HCT116 (cell line): ENCODE data around the gene KCNIP4. TPM values are rescaled to one million over a fixed set of nuclear protein-coding genes. Genes with fewer than 3 reads are reported as not detected.

ENCODE experiments used
- ATAC-seq: fragments of 200-7000 bp; cut with Tn5 transposase; 2 replicates; pipeline ENCODE4 v1.9.1; 2020; ENCODE audit warnings: mild to moderate bottlenecking, moderate library complexity
- BruUV-seq: library from RNA; stranded (reverse); fragments of 400-500 nt; replicated peaks from 2 replicates; lab custom pipeline; 2021; lab: Mats Ljungman, UMichigan
- CTCF ChIA-PET: fragments of 300-600 bp; sonication (Branson Sonifier 250); formaldehyde crosslinking; loops from one replicate; lab custom pipeline; 2021; ENCODE audit warnings: antibody characterized with exemption; lab: Charles Lee
- POLR2A ChIA-PET: fragments of 300-600, 350-600 bp; sonication (Branson Sonifier 250); formaldehyde crosslinking; loops from one replicate; lab custom pipeline; 2021; ENCODE audit warnings: antibody characterized with exemption; lab: Charles Lee
- RAD21 ChIA-PET, 2 experiments: fragments of 300-600 bp; sonication (Branson Sonifier 250); formaldehyde crosslinking; loops; one replicate each; lab custom pipeline; 2023; ENCODE audit warnings: low total read pairs in 2 of 2; ENCODE audit not compliant: uncharacterized antibody in 2 of 2, unreplicated experiment in 2 of 2, low non-redundant PET in 1 of 2; lab: Charles Lee
- DNase-seq: peaks from one replicate; pipeline ENCODE4 v3.0.0-alpha.2; 2010; ENCODE audit warnings: low read depth, low spot score
- H2AFZ ChIP-seq: fragments of 200-600 bp; shearing (Covaris generic), sonication (generic); 2 replicates; pipeline ENCODE4 v1.6.1; 2017; ENCODE audit warnings: low read depth, mixed run types, mixed read lengths, antibody characterized with exemption, low read length; ENCODE audit not compliant: poor library complexity, severe bottlenecking
- H3K27ac ChIP-seq: 2 replicates; pipeline ENCODE4 v1.5.1; 2012; ENCODE audit warnings: low read depth, low read length
- H3K27me3 ChIP-seq: fragments of 200-600 bp; sonication (generic); 2 replicates; pipeline ENCODE4 v1.6.1; 2016; ENCODE audit warnings: mixed run types, low read length, mixed read lengths; ENCODE audit not compliant: insufficient read depth
- H3K36me3 ChIP-seq, 2 experiments: fragments of 200-500 bp in 1 of 2; fragments of 200-600 bp in 1 of 2; sonication (Bioruptor generic) in 1 of 2; sonication (generic) in 1 of 2; 2 replicates each; pipeline versions ENCODE4 v1.5.1 to v1.6.1; 2014 to 2016; ENCODE audit warnings: low read length in 2 of 2, inconsistent platforms in 1 of 2, mixed read lengths in 1 of 2, mixed run types in 1 of 2; ENCODE audit not compliant: insufficient read depth in 2 of 2, control insufficient read depth in 1 of 2
- H3K4me1 ChIP-seq, 2 experiments: fragments of 200-600 bp in 1 of 2; sonication (generic) in 1 of 2; 2 replicates each; pipeline versions ENCODE4 v1.5.1 to v1.6.1; 2012 to 2017; ENCODE audit warnings: low read length in 2 of 2, inconsistent platforms in 1 of 2, mild to moderate bottlenecking in 1 of 2, mixed read lengths in 1 of 2, mixed run types in 1 of 2, moderate library complexity in 1 of 2; ENCODE audit not compliant: insufficient read depth in 2 of 2, control insufficient read depth in 1 of 2
- H3K4me2 ChIP-seq: fragments of 200-600 bp; sonication (generic); 2 replicates; pipeline ENCODE4 v1.6.1; 2017; ENCODE audit warnings: mixed run types, low read length, mixed read lengths
- H3K4me3 ChIP-seq, 2 experiments: fragments of 200-600 bp in 1 of 2; sonication (generic) in 1 of 2; replicated peaks in 1 of 2; 2 replicates each; pipeline ENCODE4 v1.5.1; 2011 to 2016; ENCODE audit warnings: low read length in 2 of 2, control low read depth in 1 of 2, low read depth in 1 of 2, mild to moderate bottlenecking in 1 of 2, mixed read lengths in 1 of 2, mixed run types in 1 of 2
- H3K79me2 ChIP-seq: fragments of 200-600 bp; sonication (generic); 2 replicates; pipeline ENCODE4 v1.6.1; 2017; ENCODE audit warnings: mild to moderate bottlenecking, mixed run types, low read length, moderate library complexity, mixed read lengths; ENCODE audit not compliant: insufficient read depth
- H3K9ac ChIP-seq: fragments of 200-600 bp; sonication (generic); 2 replicates; pipeline ENCODE4 v1.6.1; 2016; ENCODE audit warnings: low read length, mixed read lengths
- H3K9me2 ChIP-seq: fragments of 200-600 bp; sonication (generic), shearing (Covaris generic); 2 replicates; pipeline ENCODE4 v1.6.1; 2017; ENCODE audit warnings: mixed run types, mild to moderate bottlenecking, moderate library complexity; ENCODE audit not compliant: insufficient read depth
- H3K9me3 ChIP-seq, 2 experiments: fragments of 200-500 bp in 1 of 2; fragments of 200-600 bp in 1 of 2; sonication (Bioruptor generic) in 1 of 2; sonication (generic) in 1 of 2; 2 replicates each; pipeline ENCODE4 v1.6.1; 2014 to 2017; ENCODE audit warnings: low read length in 2 of 2, mixed read lengths in 2 of 2, inconsistent platforms in 1 of 2, low read depth in 1 of 2, mild to moderate bottlenecking in 1 of 2, mixed run types in 1 of 2, moderate library complexity in 1 of 2; ENCODE audit not compliant: control insufficient read depth in 1 of 2, insufficient read depth in 1 of 2
- H4K20me1 ChIP-seq: fragments of 200-600 bp; sonication (generic), shearing (Covaris generic); 2 replicates; pipeline ENCODE4 v1.6.1; 2017; ENCODE audit warnings: mixed run types, mild to moderate bottlenecking, moderate library complexity; ENCODE audit not compliant: insufficient read depth
- CBX3 ChIP-seq: IDR thresholded peaks from 2 replicates; pipeline ENCODE4 v1.6.1; 2012; ENCODE audit warnings: low read depth
- EZH2 ChIP-seq: fragments of 200-600 bp; sonication (generic); IDR thresholded peaks from 2 replicates; pipeline ENCODE4 v1.6.1; 2017; ENCODE audit warnings: antibody characterized with exemption, mixed run types
- JUND ChIP-seq: IDR thresholded peaks from 2 replicates; pipeline ENCODE4 v1.6.1; 2012
- POLR2AphosphoS5 ChIP-seq: IDR thresholded peaks from 2 replicates; pipeline ENCODE4 v1.6.1; 2011; ENCODE audit warnings: mild to moderate bottlenecking, low read depth, low read length, moderate library complexity
- RAD21 ChIP-seq: IDR thresholded peaks from 2 replicates; pipeline ENCODE4 v1.6.1; 2012; ENCODE audit warnings: low read depth, mild to moderate bottlenecking
- SIN3A ChIP-seq: IDR thresholded peaks from 2 replicates; pipeline ENCODE4 v1.6.1; 2012; ENCODE audit warnings: low read depth
- SRF ChIP-seq: IDR thresholded peaks from 2 replicates; pipeline ENCODE4 v1.6.1; 2012; ENCODE audit warnings: low read depth
- TCF7L2 ChIP-seq: IDR thresholded peaks from 2 replicates; pipeline ENCODE4 v1.7.0; 2011; ENCODE audit warnings: borderline replicate concordance, inconsistent platforms; ENCODE audit not compliant: insufficient read depth, insufficient read length; ENCODE audit errors: extremely low read depth
- YY1 ChIP-seq: IDR thresholded peaks from 2 replicates; pipeline ENCODE4 v1.6.1; 2011; ENCODE audit warnings: low read length, low read depth, moderate library complexity, mild to moderate bottlenecking; ENCODE audit not compliant: insufficient replicate concordance; ENCODE audit errors: extremely low read depth
- intact Hi-C: fragments of 100-400 bp; cut with micrococcal nuclease; formaldehyde crosslinking; loops from 2 replicates; pipeline ENCODE4 v1.10.0; 2022
- total RNA-seq: library from RNA; stranded (reverse); gene quantifications from one replicate; pipeline ENCODE4 v1.2.1, GENCODE V29; 2021; ENCODE audit not compliant: unreplicated experiment

Gene KCNIP4
- total RNA-seq, 1 experiment from 2014 or later: not detected

GRCh38 chr4:21757248-21757647 is 191.3 kb downstream of the KCNIP4 start:
- BruUV-seq: no TSS peak
- ChIA-PET CTCF (no interaction called here), RAD21 (no interaction called here), POLR2A (no interaction called here)
- H4K20me1 ChIP-seq: no peaks in the 10 kb centered on the region
- no peaks in the 10 kb centered on the region for H3K4me1 ChIP-seq
- H3K4me2 ChIP-seq: no peak overlapping the region
- intact Hi-C loops: no loop called here
- H3K27ac ChIP-seq: no peak overlapping the region
- no peaks in the 10 kb centered on the region; a peak in 1 of 4 replicates for H3K9me3 ChIP-seq
- no peak for ATAC-seq
- H3K27me3 ChIP-seq: no peaks in the 10 kb centered on the region
- H3K36me3 ChIP-seq: no peaks in the 10 kb centered on the region
- H2AFZ ChIP-seq: no peak overlapping the region
- H3K9ac ChIP-seq: no peak overlapping the region
- no peaks in the 10 kb centered on the region for H3K9me2 ChIP-seq
- DNase-seq: no peak
- no peaks in the 10 kb centered on the region for H3K79me2 ChIP-seq
- no peak overlapping the region for H3K4me3 ChIP-seq
- TF ChIP-seq SRF (no peak), SIN3A (no peak), RAD21 (no peak), YY1 (no peak), JUND (no peak), CBX3 (no peak), EZH2 (no peak)

DNA sequence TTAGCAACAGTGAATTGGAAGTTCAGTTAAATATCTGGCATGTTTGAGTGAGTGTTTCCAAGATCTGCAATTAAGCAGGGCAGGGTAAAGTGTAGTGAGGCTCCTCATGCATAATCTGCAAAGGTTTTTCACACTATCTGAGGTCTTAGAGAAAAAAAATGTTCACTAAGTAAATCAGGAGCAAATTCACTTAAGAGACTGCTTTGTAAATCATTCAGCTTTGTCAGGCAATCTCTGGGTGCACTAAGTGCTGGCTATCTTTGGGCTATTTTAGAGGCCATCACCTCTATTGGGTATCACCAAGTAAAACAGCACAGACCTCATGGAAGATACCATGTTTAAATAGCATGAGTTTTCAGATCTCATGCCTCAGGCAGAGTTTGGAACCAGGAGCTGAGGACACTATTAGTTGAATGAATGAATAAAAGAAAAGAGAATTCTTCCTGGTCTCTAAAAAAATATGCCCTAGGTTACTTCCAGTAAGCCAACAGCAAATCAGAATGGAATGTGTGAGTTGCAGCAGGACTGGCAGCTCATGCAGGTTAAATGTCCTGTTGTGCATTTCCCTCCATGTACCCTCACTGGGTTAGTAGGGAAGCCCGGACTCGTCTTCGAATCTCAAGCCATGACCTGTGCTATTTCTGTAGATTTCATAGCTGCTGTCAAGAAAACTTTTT is 195.3 kb downstream of the KCNIP4 start:
- Histone ChIP-seq H2AFZ (no peak overlapping the region), H3K4me1 (no peaks in the 10 kb centered on the region), H3K4me3 (no peak overlapping the region), H3K9me3 (no peaks in the 10 kb centered on the region; a peak in 1 of 4 replicates), H3K9ac (no peak overlapping the region), H3K27ac (no peak overlapping the region), H3K27me3 (no peaks in the 10 kb centered on the region), H3K4me2 (no peak overlapping the region), H3K79me2 (no peaks in the 10 kb centered on the region), H4K20me1 (no peaks in the 10 kb centered on the region; the same call in 1 of the 2 replicates), H3K36me3 (no peaks in the 10 kb centered on the region), H3K9me2 (no peaks in the 10 kb centered on the region)
- intact Hi-C loops: no loop called here
- ATAC-seq (no peak), DNase-seq (no peak)
- POLR2A ChIA-PET: no interaction called here
- no TSS peak for BruUV-seq
- no peak for TF ChIP-seq POLR2AphosphoS5
- TF ChIP-seq TCF7L2: no peak
- CTCF ChIA-PET: no interaction called here
- RAD21 ChIA-PET: no interaction called here
